Tibial artery (tissue), 4 donors: ENCODE data around the gene KDM2A.

Source experiments
- DNase-seq, 2 donors: peaks; one replicate each; pipeline ENCODE4 v3.0.0-alpha.2; 2019
- H3K27ac ChIP-seq, 2 donors: fragments of 200-600 bp; sonication (generic) in 1 of 2; 1 replicate in 1 of 2; 2 replicates in 1 of 2; pipeline ENCODE4 v1.5.1; 2018 to 2019; ENCODE audit warnings: mild to moderate bottlenecking in 1 of 2
- H3K27me3 ChIP-seq, 2 donors: fragments of 200-600 bp; sonication (generic) in 1 of 2; one replicate each; pipeline versions ENCODE4 v1.5.1 to v1.6.0; 2016 to 2019
- H3K36me3 ChIP-seq, 3 donors: fragments of 200-600 bp; sonication (generic) in 2 of 3; one replicate each; pipeline ENCODE4 v1.5.1; 2016 to 2019; ENCODE audit warnings: mild to moderate bottlenecking in 2 of 3
- H3K4me1 ChIP-seq, 4 donors: fragments of 200-600 bp; sonication (generic) in 2 of 4; 1 replicate in 3 of 4; 2 replicates in 1 of 4; pipeline ENCODE4 v1.5.1; 2016 to 2019
- H3K4me3 ChIP-seq, 2 donors: fragments of 200-600 bp; sonication (generic) in 1 of 2; 1 replicate in 1 of 2; 2 replicates in 1 of 2; pipeline ENCODE4 v1.5.1; 2018 to 2019; ENCODE audit warnings: mild to moderate bottlenecking in 2 of 2
- H3K9me3 ChIP-seq, 3 donors: fragments of 200-600 bp; sonication (generic) in 1 of 3; one replicate each; pipeline ENCODE4 v1.5.1; 2016 to 2019
- intact Hi-C: fragments of 100-400 bp; cut with DNase I; formaldehyde crosslinking; loops from one replicate; pipeline ENCODE4 v1.15.0; 2023; ENCODE audit warnings: low total_unique reads
- TF ChIP-seq, protein P1 (sequence below), 2 experiments: fragments of 200-600 bp in 1 of 2; fragments of 450-650 bp in 1 of 2; IDR thresholded peaks; one replicate each; pipeline ENCODE4 v1.5.1; 2017 to 2019; ENCODE audit warnings: antibody characterized with exemption in 2 of 2, mild to moderate bottlenecking in 1 of 2, moderate library complexity in 1 of 2

Gene KDM2A

DNA sequence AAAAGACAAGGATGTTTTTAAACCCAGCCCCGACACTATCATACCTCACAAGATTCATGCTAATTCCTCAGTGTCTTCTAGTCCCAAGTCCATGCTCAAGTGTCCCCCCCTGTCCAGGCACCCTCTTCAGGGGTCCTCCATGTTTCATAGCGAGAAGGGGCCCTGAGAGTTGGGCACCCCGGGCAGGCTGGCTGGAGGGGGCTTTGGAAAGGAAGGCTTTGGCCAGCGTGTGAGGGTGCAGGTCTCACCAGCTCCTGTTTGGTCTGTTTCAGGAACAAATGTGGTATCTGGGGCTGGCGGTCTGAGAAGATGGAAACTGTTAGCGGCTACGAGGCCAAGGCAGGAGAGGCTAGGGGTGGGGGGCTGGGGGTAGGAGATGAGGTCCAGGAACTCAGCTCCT, 179.7 kb downstream of the KDM2A start:
- peaks cover 0 to 19% (median 12%) of the 10 kb centered on the region in 4 donors for H3K4me1 ChIP-seq
- intact Hi-C loops = no loop called here
- DNase-seq = no peak
- H3K27ac ChIP-seq = no peak overlapping the region
- H3K27me3 ChIP-seq = no peaks in the 10 kb centered on the region
- TF ChIP-seq, protein P1, sequence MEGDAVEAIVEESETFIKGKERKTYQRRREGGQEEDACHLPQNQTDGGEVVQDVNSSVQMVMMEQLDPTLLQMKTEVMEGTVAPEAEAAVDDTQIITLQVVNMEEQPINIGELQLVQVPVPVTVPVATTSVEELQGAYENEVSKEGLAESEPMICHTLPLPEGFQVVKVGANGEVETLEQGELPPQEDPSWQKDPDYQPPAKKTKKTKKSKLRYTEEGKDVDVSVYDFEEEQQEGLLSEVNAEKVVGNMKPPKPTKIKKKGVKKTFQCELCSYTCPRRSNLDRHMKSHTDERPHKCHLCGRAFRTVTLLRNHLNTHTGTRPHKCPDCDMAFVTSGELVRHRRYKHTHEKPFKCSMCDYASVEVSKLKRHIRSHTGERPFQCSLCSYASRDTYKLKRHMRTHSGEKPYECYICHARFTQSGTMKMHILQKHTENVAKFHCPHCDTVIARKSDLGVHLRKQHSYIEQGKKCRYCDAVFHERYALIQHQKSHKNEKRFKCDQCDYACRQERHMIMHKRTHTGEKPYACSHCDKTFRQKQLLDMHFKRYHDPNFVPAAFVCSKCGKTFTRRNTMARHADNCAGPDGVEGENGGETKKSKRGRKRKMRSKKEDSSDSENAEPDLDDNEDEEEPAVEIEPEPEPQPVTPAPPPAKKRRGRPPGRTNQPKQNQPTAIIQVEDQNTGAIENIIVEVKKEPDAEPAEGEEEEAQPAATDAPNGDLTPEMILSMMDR (IDR thresholded peaks at IDR 0.05) = no peak
- H3K36me3 ChIP-seq = peaks cover 39 to 75% (median 60%) of the 10 kb centered on the region in 3 donors
- H3K4me3 ChIP-seq = no peak overlapping the region
- peaks cover 0 to 9% (median 0%) of the 10 kb centered on the region in 3 donors for H3K9me3 ChIP-seq

DNA sequence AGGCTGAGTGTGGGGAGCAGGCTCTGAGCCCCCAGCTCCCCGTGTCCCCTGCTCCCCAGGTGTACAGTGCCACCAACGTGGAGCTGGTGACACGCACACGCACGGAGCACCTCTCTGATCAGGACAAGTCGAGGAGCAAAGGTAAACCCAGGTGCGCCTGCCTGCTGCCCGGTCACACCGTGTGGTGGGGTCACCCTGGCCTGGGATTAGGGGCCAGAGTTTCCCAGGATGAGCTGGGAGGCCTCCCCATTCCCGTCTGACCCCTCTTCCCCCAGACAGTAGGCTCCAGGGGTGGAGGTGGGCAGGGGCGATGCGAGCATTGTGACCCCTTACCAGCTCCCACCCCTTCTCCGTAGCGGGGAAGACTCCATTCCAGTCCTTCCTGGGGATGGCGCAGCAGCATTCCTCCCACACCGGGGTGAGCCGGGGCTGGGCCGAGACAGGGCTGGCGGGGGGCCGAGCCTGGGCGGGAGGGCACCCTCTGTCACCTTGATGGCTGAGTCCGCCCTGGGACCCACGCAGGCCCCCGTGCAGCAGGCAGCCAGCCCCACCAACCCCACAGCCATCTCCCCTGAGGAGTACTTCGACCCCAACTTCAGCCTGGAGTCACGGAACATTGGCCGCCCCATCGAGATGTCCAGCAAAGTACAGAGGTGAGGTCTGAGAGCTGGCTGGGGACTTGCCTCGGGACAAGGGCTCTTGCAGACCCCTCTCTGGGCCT, 180.6 kb downstream of the KDM2A start:
- H3K4me1 ChIP-seq = peaks cover 0 to 27% (median 20%) of the 10 kb centered on the region in 4 donors
- peaks cover 0 to 9% (median 0%) of the 10 kb centered on the region in 3 donors for H3K9me3 ChIP-seq
- intact Hi-C loops = no loop called here
- H3K27ac ChIP-seq = no peak overlapping the region
- DNase-seq = peak; percentile 14 to 62
- H3K4me3 ChIP-seq = no peak overlapping the region
- H3K36me3 ChIP-seq = peaks cover 39 to 72% (median 57%) of the 10 kb centered on the region in 3 donors
- TF ChIP-seq, protein P1 (IDR thresholded peaks at IDR 0.05) = no peak
- no peaks in the 10 kb centered on the region for H3K27me3 ChIP-seq

DNA sequence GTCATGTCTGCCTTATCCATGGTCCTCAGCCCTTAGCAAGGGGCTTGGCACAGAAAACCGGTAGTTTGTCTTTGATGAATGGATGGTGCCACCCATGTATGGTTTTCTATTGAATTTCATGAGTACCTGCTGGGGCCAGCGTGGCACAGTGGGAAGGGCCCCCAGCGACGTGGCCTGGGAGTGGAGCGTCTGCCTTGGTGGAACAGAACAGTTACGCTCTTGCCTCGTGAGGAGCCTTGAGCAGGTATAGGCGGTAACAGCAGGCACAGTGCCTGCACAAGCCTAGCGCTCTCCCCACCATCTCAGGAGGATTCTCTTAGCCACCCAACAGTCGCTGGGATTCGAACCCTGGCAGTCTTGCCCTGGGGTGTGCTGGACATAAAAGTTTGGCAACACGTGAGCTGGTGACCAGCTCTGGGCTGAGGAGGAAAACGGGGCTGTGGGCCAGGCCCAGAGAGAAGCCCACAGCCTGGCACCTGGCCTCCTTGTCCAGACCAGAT, 181.2 kb downstream of the KDM2A start:
- intact Hi-C loops = no loop called here
- Histone ChIP-seq H3K4me1 (peaks cover 0 to 30% (median 24%) of the 10 kb centered on the region in 4 donors), H3K4me3 (no peak overlapping the region), H3K27me3 (no peaks in the 10 kb centered on the region), H3K36me3 (peaks cover 34 to 65% (median 50%) of the 10 kb centered on the region in 3 donors), H3K27ac (no peak overlapping the region), H3K9me3 (peaks cover 0 to 7% (median 0%) of the 10 kb centered on the region in 3 donors)
- TF ChIP-seq, protein P1 (IDR thresholded peaks at IDR 0.05) = no peak
- DNase-seq = peak; percentile 12 to 48

DNA sequence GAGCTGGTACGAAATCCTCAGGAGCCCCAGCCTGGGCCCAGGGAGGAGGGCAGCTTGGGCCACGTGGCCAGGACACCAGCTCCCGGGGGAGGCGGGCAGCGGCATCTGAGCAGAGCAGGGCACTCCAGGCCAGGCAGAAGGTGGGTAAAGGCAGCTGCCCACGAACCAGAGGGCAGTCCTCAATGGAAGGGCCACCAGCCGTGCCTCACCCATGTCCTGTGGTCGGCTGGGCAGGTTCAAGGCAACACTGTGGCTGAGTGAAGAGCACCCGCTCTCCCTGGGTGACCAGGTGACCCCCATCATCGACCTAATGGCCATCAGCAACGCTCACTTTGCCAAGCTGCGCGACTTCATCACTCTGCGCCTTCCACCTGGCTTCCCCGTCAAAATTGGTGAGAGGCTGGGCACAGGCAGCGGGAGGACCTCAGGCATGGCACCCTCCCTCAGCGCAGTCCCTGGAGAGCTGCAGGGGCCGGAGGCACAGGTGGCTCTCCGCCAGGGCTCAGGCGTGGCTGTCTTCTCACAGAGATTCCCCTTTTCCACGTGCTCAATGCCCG, 181.8 kb downstream of the KDM2A start:
- peak in 1 of 2 donors; percentile 67 for DNase-seq
- H3K4me1 ChIP-seq = peaks cover 0 to 33% (median 24%) of the 10 kb centered on the region in 4 donors
- H3K9me3 ChIP-seq = peaks cover 0 to 1% (median 0%) of the 10 kb centered on the region in 3 donors
- intact Hi-C loops = no loop called here
- TF ChIP-seq, protein P1 (IDR thresholded peaks at IDR 0.05) = no peak
- peaks cover 28 to 60% (median 45%) of the 10 kb centered on the region in 3 donors for H3K36me3 ChIP-seq
- H3K27me3 ChIP-seq = no peaks in the 10 kb centered on the region
- no peak overlapping the region for H3K4me3 ChIP-seq
- no peak overlapping the region for H3K27ac ChIP-seq

DNA sequence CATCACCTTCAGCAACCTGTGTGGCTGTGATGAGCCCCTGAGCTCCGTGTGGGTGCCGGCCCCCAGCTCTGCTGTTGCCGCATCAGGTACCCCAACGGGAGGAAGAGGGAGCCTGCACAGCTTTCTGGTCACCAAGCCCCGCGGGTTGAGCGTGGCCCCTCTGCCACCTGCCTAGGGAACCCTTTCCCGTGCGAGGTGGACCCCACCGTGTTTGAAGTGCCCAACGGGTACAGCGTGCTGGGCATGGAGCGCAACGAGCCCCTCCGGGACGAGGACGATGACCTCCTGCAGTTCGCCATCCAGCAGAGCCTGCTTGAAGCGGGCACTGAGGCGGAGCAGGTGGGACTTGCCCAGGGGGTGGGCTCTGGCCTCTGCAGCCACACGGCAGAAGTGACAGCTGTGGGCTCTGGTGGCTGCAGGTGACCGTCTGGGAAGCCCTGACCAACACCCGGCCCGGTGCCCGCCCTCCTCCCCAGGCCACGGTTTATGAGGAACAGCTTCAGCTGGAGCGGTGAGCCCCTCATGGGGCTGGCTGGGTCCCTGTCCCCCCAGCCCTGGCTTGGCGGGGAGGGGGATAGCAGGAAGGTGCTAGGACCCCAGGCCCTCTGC, 182.4 kb downstream of the KDM2A start:
- H3K36me3 ChIP-seq = peaks cover 28 to 54% (median 42%) of the 10 kb centered on the region in 3 donors
- intact Hi-C loops = no loop called here
- TF ChIP-seq, protein P1 (IDR thresholded peaks at IDR 0.05) = no peak
- H3K27ac ChIP-seq = peak overlapping the region in 1 of 2 donors; percentile 92
- H3K9me3 ChIP-seq = no peaks in the 10 kb centered on the region
- peaks cover 0 to 33% (median 24%) of the 10 kb centered on the region in 4 donors for H3K4me1 ChIP-seq
- H3K4me3 ChIP-seq = no peak overlapping the region
- no peaks in the 10 kb centered on the region for H3K27me3 ChIP-seq
- peak in 1 of 2 donors; percentile 62 for DNase-seq
